NT2/D1 (cell line): Measurements from ENCODE around the gene KRT222.

Experiments used
- DNase-seq: peaks from one replicate; pipeline ENCODE4 v3.0.0-alpha.2; 2011; ENCODE audit warnings: low read depth, low spot score
- H3K27me3 ChIP-seq: 2 replicates; pipeline ENCODE4 v1.6.0; 2011; ENCODE audit warnings: mild to moderate bottlenecking; ENCODE audit not compliant: insufficient read length, insufficient read depth
- H3K36me3 ChIP-seq: 2 replicates; pipeline ENCODE4 v1.6.1; 2011; ENCODE audit warnings: mild to moderate bottlenecking, low read length, mixed read lengths; ENCODE audit not compliant: insufficient read depth, insufficient read length
- H3K4me1 ChIP-seq: 2 replicates; pipeline ENCODE4 v1.5.1; 2011; ENCODE audit not compliant: insufficient read depth, insufficient read length
- H3K4me3 ChIP-seq: 2 replicates; pipeline ENCODE4 v1.5.1; 2011; ENCODE audit warnings: low read depth; ENCODE audit not compliant: insufficient read length
- H3K9ac ChIP-seq: 2 replicates; pipeline ENCODE4 v1.6.0; 2011; ENCODE audit warnings: low read depth; ENCODE audit not compliant: insufficient read length
- H3K9me3 ChIP-seq: 2 replicates; pipeline ENCODE4 v1.5.1; 2011; ENCODE audit warnings: mild to moderate bottlenecking, low read length; ENCODE audit not compliant: insufficient read depth
- SUZ12 ChIP-seq: IDR thresholded peaks from 2 replicates; pipeline ENCODE4 v1.6.1; 2011; ENCODE audit not compliant: insufficient read length, insufficient read depth; ENCODE audit errors: extremely low read depth
- YY1 ChIP-seq: IDR thresholded peaks from 2 replicates; pipeline ENCODE4 v1.6.1; 2011; ENCODE audit not compliant: insufficient read length, insufficient read depth
- ZNF274 ChIP-seq: IDR thresholded peaks from 2 replicates; pipeline ENCODE4 v1.6.1; 2011; ENCODE audit warnings: mild to moderate bottlenecking, low read depth, low read length

The KRT222 gene

GRCh38 chr17:40633871-40634270, 31.1 kb downstream of the KRT222 start:
- Histone ChIP-seq H3K4me1 (no peaks in the 10 kb centered on the region), H3K4me3 (no peak overlapping the region), H3K36me3 (peaks cover 95% of the 10 kb centered on the region), H3K9me3 (no peaks in the 10 kb centered on the region), H3K9ac (no peak overlapping the region), H3K27me3 (no peaks in the 10 kb centered on the region)
- no peak for TF ChIP-seq ZNF274
- TF ChIP-seq YY1: no peak
- TF ChIP-seq SUZ12: no peak
- DNase-seq: no peak

- Histone ChIP-seq H3K27me3 (no peaks in the 10 kb centered on the region), H3K4me1 (no peaks in the 10 kb centered on the region), H3K9ac (no peak overlapping the region), H3K4me3 (no peak overlapping the region), H3K36me3 (peaks cover 98% of the 10 kb centered on the region), H3K9me3 (no peaks in the 10 kb centered on the region)
- no peak for DNase-seq
- TF ChIP-seq ZNF274: no peak
- TF ChIP-seq YY1: no peak
Measured at GRCh38 chr17:40632216-40632615, 32.8 kb downstream of the KRT222 start.

- peaks cover 79% of the 10 kb centered on the region for H3K36me3 ChIP-seq
Measured at GRCh38 chr17:40629842-40630241, 35.1 kb downstream of the KRT222 start.

GRCh38 chr17:40625311-40625710, 39.7 kb downstream of the KRT222 start:
- peaks cover 35% of the 10 kb centered on the region for H3K36me3 ChIP-seq
- no peak overlapping the region for H3K9ac ChIP-seq
- H3K27me3 ChIP-seq: no peaks in the 10 kb centered on the region
- no peaks in the 10 kb centered on the region for H3K9me3 ChIP-seq
- no peak for DNase-seq
- H3K4me3 ChIP-seq: no peak overlapping the region
- TF ChIP-seq YY1 (no peak), SUZ12 (no peak), ZNF274 (no peak)
- H3K4me1 ChIP-seq: no peaks in the 10 kb centered on the region

More at GRCh38 chr17:40629842-40630241, 35.1 kb downstream of the KRT222 start:
- no peak for TF ChIP-seq YY1
- no peak for TF ChIP-seq ZNF274
- no peak for TF ChIP-seq SUZ12
- no peak overlapping the region for H3K4me3 ChIP-seq
- H3K27me3 ChIP-seq: no peaks in the 10 kb centered on the region
- no peak for DNase-seq
- H3K4me1 ChIP-seq: no peaks in the 10 kb centered on the region
- no peak overlapping the region for H3K9ac ChIP-seq
- no peaks in the 10 kb centered on the region for H3K9me3 ChIP-seq

GRCh38 chr17:40623419-40624210, 41.4 kb downstream of the KRT222 start:
- H3K4me1 ChIP-seq: no peaks in the 10 kb centered on the region

GRCh38 chr17:40622509-40622928, 42.5 kb downstream of the KRT222 start:
- Histone ChIP-seq H3K9me3 (no peaks in the 10 kb centered on the region), H3K27me3 (no peaks in the 10 kb centered on the region), H3K9ac (no peak overlapping the region), H3K36me3 (peaks cover 8% of the 10 kb centered on the region), H3K4me1 (no peaks in the 10 kb centered on the region), H3K4me3 (no peak overlapping the region)
- TF ChIP-seq YY1: no peak
- TF ChIP-seq SUZ12: no peak
- no peak for TF ChIP-seq ZNF274
- DNase-seq: no peak

More at GRCh38 chr17:40623419-40624210, 41.4 kb downstream of the KRT222 start:
- H3K36me3 ChIP-seq: peaks cover 18% of the 10 kb centered on the region
- DNase-seq: no peak
- H3K4me3 ChIP-seq: no peak overlapping the region
- TF ChIP-seq ZNF274 (no peak), YY1 (no peak), SUZ12 (no peak)
- H3K9ac ChIP-seq: no peak overlapping the region
- no peaks in the 10 kb centered on the region for H3K27me3 ChIP-seq
- no peaks in the 10 kb centered on the region for H3K9me3 ChIP-seq

GRCh38 chr17:40621578-40621977, 43.4 kb downstream of the KRT222 start:
- DNase-seq: no peak
- Histone ChIP-seq H3K4me1 (no peaks in the 10 kb centered on the region), H3K36me3 (no peaks in the 10 kb centered on the region), H3K9me3 (no peaks in the 10 kb centered on the region), H3K9ac (no peak overlapping the region), H3K27me3 (no peaks in the 10 kb centered on the region), H3K4me3 (no peak overlapping the region)
- TF ChIP-seq ZNF274 (no peak), SUZ12 (no peak), YY1 (no peak)
